Daoy (cell line): ENCODE data around the gene SCNN1A. TPM values are rescaled to one million over a fixed set of nuclear protein-coding genes. Genes with fewer than 3 reads are reported as not detected.
A peak's percentile ranks its signal among the peaks of the same experiment; 100 is the strongest.

Experiments used
- DNase-seq: peaks from one replicate; pipeline ENCODE4 v3.0.0-alpha.2; 2015; ENCODE audit warnings: low read depth
- total RNA-seq: library from RNA; depleted of rRNA; stranded (reverse); fragments of >200 nt; shearing (Covaris generic); gene quantifications from 2 replicates; pipeline ENCODE4 v1.2.3, GENCODE V29; 2014

SCNN1A gene
- total RNA-seq, 1 experiment from 2014 or later: 0.23 TPM

DNA sequence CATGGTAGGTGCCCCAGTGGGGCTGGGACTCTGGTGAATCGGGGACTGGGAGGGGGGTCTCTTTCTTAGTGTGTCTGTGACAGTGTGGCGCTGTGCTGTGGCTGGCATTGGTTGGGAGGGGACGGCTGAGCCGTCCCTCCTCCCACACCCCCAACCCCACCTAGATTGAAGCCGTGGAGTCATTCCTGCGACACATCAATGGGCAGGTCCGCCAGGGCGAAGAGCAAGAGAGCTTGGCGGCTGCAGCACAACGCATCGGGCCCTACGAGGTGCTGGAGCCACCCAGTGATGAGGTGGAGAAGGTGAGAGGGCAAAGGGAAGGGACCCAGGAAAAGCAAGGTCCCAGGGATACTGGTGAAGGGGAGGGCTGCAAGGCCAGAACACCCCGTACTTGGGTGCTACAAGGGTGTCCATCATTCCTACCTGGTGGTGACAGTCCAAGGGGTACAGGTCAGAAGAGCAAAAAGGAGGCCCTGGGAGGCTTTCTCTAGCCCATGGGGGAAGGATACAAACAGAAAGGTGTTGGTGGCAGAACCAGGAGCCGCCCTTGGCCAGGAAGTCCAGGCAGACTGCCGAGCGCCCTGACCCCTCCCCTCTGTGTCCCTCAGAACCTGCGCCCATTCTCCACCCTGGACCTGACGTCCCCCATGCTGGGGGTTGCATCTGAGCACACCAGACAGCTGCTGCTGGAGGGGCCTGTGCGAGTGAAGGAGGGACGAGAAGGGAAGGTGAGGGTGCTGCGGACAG lies 57.5 kb downstream of the SCNN1A start:
- no peak for DNase-seq

DNA sequence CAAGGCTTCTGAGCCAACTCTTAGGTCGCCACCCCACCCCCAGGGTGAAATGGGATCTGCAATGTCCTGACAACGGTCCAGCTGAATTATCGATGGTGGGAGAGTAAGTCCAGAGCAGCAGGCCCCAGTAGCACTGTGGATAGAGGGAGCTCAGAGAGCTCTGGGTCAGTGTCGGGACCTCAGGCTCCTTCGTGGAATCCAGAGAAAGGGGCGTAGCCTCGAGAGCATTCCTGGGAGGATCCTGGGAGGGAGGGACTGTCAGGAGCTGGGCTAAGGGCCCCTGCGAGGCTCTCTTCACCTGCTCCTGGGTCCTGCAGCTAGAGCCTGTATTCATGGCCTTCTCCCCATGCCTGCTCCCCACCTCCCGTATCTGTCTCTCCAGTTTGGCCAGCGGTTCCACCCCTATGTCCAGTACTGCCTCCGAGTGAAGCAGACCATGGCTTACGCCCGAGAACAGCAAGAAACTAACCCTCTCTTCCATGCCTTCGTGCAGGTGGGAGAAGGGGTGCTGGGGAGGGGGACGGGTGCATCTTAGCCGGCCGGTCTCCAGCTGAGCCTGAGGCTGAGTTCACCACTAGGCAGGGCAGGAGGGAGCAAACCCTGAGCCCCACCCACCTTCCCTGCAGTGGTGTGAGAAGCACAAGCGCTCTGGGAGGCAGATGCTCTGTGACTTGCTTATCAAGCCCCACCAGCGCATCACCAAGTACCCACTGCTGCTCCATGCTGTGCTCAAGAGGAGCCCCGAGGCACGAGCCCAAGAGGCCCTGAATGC lies 58.3 kb downstream of the SCNN1A start:
- DNase-seq: no peak

DNA sequence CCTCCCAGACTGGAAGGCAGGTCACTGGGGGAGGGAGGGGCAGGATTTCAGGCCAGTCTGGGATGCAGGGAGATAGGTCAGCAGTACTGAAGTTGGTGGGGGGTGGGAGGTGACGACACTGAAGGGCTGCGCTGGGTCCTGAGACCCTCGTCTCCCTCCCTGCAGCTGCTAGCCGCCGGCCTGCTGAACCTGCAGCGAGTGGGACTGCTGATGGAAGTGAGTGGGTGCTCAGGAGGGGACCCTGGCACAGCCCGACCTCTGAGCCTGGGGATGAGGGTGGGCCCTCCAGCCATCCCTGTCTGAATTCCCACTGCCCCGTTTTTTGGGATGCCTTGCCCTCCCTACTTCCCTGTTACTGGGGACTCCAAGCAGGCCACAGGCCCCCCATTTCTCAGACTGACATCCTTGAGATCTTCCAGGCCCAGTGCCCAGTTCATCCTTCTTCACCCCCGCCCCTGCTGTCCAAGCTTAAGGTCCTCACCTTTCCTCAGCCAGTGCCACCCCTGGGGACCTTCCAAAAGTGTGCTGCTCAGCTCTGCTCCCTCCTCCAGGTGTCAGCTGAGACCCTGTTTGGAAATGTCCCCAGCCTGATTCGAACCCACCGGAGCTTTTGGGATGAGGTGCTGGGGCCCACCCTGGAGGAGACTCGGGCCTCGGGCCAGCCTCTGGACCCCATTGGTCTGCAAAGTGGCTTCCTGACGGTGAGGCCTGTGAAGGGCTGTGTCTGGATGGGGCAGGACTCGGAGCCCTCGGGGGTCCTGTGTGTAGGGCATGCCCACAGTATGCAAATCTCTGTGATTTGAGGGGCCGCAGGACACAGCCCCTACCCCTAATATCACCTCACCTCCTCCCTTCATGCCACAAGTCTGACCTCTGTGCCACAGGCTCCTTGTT lies 59.4 kb downstream of the SCNN1A start:
- no peak for DNase-seq

DNA sequence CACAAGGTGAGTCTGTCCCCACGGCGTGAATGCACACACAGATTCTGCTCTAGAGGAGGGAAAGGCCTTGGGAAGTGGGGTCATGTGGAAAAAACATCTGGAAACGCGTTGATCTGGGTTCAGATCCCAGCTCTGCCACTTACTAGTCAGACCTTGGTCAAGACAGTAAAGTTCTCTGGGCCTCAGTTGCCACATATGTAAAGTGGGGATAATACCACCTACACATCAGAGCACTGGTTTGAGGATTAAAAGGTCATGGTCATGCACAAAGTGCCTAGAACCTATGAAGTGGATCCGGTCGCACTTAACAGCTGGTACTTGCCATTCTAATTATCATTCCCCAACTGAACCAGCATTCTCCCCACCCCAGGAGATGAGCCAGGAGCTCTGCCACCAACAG lies 60.2 kb downstream of the SCNN1A start:
- no peak for DNase-seq

- no peak for DNase-seq
Measured at GRCh38 chr12:6314776-6315175, 60.6 kb downstream of the SCNN1A start.

DNA sequence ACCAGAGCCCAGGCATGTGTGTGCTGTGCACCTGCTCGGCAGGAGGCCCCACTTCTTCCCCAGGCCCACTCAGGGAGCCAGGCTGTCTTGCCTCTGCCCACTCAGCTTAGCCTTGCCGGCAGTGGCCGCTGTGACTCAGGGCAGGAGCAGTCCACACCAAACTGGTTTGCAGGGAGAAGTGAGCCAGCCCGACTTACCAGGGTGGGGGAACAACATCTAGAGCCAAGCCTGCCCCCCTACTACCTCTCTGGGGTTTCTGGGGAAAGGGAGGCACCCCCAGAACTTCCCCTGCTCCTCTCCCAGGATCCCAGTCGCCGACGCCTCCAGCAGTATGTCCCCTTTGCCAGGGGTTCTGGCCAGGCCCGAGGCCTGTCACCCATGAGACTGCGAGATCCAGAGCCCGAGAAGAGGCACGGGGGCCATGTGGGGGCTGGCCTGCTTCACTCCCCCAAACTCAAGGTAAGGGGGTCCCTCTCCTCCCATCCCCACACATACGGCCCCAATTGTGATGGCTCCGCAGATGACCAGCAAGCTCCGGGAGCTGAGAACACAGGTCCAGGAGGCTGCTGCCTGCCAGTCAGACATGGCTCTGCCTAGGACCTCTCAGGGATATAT lies 61.9 kb downstream of the SCNN1A start:
- DNase-seq: no peak

DNA sequence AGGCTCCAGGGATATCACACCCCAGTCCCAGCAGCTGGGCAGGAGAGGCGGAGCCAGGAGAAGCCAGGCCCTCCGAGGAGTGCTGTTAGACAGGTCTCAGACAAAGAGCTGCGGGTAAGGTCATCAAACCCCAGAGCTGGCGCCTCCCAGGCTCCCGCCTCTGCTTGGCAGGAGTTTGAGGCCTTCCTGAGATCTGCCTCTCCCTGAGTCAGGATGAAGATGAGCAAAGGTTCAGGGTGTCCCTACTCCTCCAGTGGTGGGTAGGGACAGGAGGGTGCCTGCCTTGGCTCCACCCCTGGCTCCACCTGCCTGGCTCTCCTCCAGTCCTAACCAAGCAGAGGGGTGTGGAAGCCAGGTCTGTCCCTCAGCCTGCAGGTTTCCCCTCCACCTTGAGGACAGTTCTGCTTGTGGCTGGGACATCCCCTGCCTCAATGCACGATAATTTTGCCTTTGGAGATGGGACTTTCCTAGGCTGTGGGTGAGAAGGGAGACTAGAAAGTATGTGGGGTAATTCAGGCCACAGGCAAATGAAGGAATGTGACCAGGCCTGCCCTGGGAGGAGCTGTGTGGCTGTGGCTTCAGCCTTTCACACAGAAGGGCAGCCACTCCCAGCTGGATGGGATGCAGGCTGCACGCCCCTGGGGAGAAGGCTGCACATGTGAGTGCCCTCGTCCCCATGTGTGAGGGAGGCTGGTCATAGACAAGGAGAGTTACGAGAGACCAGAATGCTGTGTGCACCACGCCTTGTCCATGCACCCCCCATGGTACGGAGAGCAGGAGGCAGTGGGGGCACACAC lies 62.6 kb downstream of the SCNN1A start:
- peak; percentile 48 for DNase-seq

- DNase-seq: no peak
Measured at GRCh38 chr12:6311822-6312528, 63.4 kb downstream of the SCNN1A start.

GRCh38 chr12:6310771-6311610 lies 64.4 kb downstream of the SCNN1A start:
- DNase-seq: no peak

DNA sequence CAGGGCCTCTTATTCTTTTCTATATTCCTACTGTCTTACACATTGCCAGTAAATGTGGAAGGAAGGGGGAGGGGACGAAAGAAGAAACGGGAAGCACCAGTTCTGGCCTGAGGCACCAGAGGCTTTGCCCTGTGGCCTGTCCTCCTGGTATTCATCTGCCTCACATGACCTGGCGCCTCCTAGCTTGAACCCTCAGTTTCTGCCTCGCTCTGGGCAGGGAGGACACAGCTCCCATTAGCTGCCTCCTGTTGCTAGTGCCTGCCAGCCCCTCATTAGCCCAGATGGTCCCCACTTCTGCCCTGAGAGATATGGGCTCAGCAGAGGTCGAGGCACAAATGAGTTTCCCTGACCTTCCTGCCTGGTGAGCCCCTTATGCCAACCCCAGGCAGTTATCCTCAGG lies 67.8 kb downstream of the SCNN1A start:
- DNase-seq: no peak

DNA sequence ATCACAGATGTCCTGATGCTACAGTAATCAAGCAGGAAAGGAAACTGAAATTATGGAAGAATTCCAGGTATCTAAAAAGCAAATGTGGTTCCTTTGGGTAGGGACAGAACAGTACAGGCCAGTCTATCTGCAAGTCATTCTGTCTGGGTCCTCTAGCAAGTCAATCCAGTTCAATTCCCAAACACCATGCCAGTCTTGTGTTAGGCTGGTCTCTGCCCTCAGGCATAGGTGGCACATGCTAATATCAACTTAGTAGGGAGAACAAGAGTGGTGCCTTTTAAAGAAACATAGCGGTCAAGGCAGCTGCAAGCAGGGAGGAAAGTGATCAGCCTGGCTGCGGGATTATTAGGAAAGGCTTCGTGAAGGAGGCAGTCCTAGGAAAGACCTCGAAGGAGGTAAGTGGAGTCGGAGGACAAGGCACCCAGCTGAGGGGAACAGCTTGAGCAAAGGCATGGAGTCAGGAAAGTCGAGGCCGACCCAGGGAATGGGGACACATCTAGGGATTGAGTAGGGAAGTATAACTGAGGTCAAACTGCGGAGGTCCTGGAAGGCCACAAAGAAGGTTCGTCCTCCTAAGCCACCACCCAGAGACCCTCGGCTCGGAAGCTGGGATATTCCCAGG lies 68.7 kb downstream of the SCNN1A start:
- no peak for DNase-seq

DNA sequence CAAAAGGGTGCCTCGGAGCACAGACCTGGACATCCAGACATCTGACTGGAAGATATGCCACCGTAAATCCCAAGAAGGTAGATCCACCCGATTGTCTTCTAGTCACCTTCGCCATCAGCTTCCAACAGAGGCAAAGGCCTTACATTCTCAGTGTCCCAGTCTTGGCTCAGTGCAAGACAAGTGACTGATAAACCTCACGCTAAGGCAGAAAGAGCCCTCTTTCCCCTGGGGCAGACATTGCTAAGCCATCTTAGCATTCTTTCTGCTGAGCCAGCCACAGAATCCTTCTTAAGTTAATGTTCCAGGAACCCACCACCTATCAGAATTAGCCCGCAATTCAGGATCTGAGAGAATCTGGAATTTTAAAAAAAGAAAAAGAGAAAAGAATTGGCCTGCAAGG lies 69.2 kb downstream of the SCNN1A start:
- DNase-seq: no peak

- no peak for DNase-seq
Measured at GRCh38 chr12:6303071-6303470, 72.3 kb downstream of the SCNN1A start.

DNA sequence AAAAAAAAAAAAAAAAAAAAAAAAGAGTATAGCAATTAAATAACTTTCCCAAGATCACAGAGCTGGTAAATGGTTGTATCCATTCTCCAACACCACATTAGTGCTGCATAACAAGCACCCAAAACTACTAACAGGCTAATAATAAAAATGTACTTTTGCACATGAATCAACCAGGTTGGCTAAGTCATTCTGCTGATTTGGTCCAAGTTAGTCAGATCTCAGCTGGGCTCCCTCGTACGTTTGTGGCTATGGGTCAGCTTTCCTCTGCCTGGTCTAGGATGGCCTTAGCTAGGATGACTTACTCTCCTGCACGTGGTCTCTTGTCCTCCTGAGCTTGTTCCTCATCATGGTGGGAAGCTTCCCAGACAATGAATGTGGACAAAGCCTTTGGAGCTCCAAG lies 72.7 kb downstream of the SCNN1A start:
- no peak for DNase-seq

DNA sequence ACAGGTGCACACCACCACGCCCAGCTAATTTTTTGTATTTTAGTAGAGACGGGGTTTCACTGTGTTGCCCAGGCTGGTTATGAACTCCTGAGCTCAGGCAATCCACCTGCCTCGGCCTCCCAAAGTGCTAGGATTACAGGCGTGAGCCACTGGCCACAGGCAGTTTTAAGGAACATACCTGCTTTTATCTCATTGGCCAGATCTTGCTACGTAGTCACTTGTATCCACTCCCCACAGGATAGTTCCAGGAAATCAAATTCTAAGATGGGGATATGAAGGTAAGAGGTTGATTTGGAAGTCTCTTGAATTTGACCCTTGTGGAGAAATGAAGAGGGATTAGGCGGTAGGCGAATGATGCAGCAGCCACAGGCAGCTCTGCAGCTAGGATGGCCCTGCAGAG lies 73.6 kb downstream of the SCNN1A start:
- no peak for DNase-seq

GRCh38 chr12:6297170-6297569 lies 78.2 kb downstream of the SCNN1A start:
- DNase-seq: no peak
